GM12878 (cell line): ENCODE measurements around the gene PLSCR1. TPM values are rescaled to one million over a fixed set of nuclear protein-coding genes. Genes with fewer than 3 reads are reported as not detected.

Experiments
- BHLHE40 ChIP-seq, 2 experiments: fragments of 450-650 bp in 1 of 2; IDR thresholded peaks; 2 replicates each; pipeline ENCODE4 v1.6.1; 2011 to 2017; ENCODE audit warnings: low read depth in 2 of 2, borderline replicate concordance in 1 of 2, improper control_type of control experiment in 1 of 2, low read length in 1 of 2, mild to moderate bottlenecking in 1 of 2
- MTA2 ChIP-seq: fragments of 450-650 bp; IDR thresholded peaks from 2 replicates; pipeline ENCODE4 v1.6.1; 2016; ENCODE audit warnings: low read depth, mild to moderate bottlenecking, moderate library complexity
- NFYA ChIP-seq: IDR thresholded peaks from 2 replicates; pipeline ENCODE4 v1.6.1; 2011; ENCODE audit warnings: low read depth, mild to moderate bottlenecking, low read length, improper control_type of control experiment, borderline replicate concordance
- NRF1 ChIP-seq: conservative IDR thresholded peaks from 2 replicates; pipeline ENCODE4 v1.6.1; 2011; ENCODE audit warnings: mild to moderate bottlenecking, low read depth, low read length, improper control_type of control experiment
- polyA plus RNA-seq, 11 experiments: library from polyadenylated mRNA; depleted of rRNA in 4 of 11; unstranded in 6 of 11; stranded (reverse) in 5 of 11; fragments of >200 nt; fragmentation: Nextera tagmentation in 4 of 11; fragmentation: Illumina TruSeq in 1 of 11; extraction: Ambion mirVana in 4 of 11; extraction: Trizol in 1 of 11; gene quantifications; 1 replicate in 1 of 11; 2 replicates in 10 of 11; pipeline versions ENCODE4 v1.2.1 to v1.2.3, GENCODE V29; 2011 to 2016; ENCODE audit warnings: inconsistent platforms in 2 of 11, missing spikeins in 2 of 11, low read depth in 1 of 11
- total RNA-seq, 4 experiments: library from RNA; depleted of rRNA in 3 of 4; stranded (reverse); fragments of >200 nt in 3 of 4; fragmentation: Illumina TruSeq in 1 of 4; extraction: Trizol in 1 of 4; gene quantifications; 2 replicates each; pipeline versions ENCODE4 v1.2.1 to v1.2.3, GENCODE V29; 2013 to 2021
- TF ChIP-seq, protein P1 (sequence below): IDR thresholded peaks from 2 replicates; pipeline ENCODE4 v1.6.1; 2012; ENCODE audit warnings: improper control_type of control experiment, low read depth, low read length; ENCODE audit not compliant: insufficient replicate concordance
- TF ChIP-seq, protein P2 (sequence below): fragments of 450-650 bp; IDR thresholded peaks from 2 replicates; pipeline ENCODE4 v1.6.1; 2017; ENCODE audit warnings: low read depth, mild to moderate bottlenecking, moderate library complexity
- TF ChIP-seq, protein P3 (sequence below): fragments of 450-650 bp; IDR thresholded peaks from 2 replicates; pipeline ENCODE4 v1.6.1; 2017; ENCODE audit warnings: mild to moderate bottlenecking
- TF ChIP-seq, protein P4 (sequence below): fragments of 450-650 bp; IDR thresholded peaks from 2 replicates; pipeline ENCODE4 v1.6.1; 2017; ENCODE audit warnings: mild to moderate bottlenecking, moderate library complexity
- TF ChIP-seq, protein P5 (sequence below): IDR thresholded peaks from 2 replicates; pipeline ENCODE4 v1.6.1; 2011; ENCODE audit warnings: low read depth, low read length, improper control_type of control experiment, borderline replicate concordance

The PLSCR1 gene
- total and polyA plus RNA-seq, 10 of the 15 experiments (the other 5 are each of a cell fraction or from before 2014, with no cell fraction given): 35.4 to 77.8 (median 41.1) TPM

DNA sequence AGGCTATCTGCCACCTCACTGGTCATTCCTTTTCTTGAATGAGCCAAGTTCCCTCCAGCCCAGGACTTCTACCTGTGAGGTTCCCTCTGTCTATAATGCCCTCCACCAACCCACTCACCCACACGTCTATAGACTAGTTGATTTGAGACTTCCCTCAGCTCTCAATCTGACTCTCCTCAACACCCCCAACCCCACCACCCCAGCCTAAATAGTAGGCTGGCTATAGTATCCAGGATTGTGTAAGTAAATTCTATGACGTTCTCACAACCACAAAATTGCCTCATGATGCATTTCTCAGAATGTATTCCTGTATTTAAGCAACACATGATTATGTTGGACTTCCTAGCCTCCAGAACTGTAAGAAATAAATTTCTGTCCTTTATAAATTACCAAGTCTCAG is 2.2 kb downstream of the PLSCR1 start (continued):
- TF ChIP-seq, protein P1, sequence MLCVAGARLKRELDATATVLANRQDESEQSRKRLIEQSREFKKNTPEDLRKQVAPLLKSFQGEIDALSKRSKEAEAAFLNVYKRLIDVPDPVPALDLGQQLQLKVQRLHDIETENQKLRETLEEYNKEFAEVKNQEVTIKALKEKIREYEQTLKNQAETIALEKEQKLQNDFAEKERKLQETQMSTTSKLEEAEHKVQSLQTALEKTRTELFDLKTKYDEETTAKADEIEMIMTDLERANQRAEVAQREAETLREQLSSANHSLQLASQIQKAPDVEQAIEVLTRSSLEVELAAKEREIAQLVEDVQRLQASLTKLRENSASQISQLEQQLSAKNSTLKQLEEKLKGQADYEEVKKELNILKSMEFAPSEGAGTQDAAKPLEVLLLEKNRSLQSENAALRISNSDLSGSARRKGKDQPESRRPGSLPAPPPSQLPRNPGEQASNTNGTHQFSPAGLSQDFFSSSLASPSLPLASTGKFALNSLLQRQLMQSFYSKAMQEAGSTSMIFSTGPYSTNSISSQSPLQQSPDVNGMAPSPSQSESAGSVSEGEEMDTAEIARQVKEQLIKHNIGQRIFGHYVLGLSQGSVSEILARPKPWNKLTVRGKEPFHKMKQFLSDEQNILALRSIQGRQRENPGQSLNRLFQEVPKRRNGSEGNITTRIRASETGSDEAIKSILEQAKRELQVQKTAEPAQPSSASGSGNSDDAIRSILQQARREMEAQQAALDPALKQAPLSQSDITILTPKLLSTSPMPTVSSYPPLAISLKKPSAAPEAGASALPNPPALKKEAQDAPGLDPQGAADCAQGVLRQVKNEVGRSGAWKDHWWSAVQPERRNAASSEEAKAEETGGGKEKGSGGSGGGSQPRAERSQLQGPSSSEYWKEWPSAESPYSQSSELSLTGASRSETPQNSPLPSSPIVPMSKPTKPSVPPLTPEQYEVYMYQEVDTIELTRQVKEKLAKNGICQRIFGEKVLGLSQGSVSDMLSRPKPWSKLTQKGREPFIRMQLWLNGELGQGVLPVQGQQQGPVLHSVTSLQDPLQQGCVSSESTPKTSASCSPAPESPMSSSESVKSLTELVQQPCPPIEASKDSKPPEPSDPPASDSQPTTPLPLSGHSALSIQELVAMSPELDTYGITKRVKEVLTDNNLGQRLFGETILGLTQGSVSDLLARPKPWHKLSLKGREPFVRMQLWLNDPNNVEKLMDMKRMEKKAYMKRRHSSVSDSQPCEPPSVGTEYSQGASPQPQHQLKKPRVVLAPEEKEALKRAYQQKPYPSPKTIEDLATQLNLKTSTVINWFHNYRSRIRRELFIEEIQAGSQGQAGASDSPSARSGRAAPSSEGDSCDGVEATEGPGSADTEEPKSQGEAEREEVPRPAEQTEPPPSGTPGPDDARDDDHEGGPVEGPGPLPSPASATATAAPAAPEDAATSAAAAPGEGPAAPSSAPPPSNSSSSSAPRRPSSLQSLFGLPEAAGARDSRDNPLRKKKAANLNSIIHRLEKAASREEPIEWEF: no peak
- TF ChIP-seq MTA2 (no peak), NFYA (no peak), NRF1 (no peak), BHLHE40 (IDR thresholded peaks at IDR 0.05; ENCODE audit: borderline replicate concordance in 1 of 2, low read depth in 2 of 2, low read length in 1 of 2) (no peak)
- TF ChIP-seq, protein P2, sequence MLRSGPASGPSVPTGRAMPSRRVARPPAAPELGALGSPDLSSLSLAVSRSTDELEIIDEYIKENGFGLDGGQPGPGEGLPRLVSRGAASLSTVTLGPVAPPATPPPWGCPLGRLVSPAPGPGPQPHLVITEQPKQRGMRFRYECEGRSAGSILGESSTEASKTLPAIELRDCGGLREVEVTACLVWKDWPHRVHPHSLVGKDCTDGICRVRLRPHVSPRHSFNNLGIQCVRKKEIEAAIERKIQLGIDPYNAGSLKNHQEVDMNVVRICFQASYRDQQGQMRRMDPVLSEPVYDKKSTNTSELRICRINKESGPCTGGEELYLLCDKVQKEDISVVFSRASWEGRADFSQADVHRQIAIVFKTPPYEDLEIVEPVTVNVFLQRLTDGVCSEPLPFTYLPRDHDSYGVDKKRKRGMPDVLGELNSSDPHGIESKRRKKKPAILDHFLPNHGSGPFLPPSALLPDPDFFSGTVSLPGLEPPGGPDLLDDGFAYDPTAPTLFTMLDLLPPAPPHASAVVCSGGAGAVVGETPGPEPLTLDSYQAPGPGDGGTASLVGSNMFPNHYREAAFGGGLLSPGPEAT: no peak
- TF ChIP-seq, protein P3, sequence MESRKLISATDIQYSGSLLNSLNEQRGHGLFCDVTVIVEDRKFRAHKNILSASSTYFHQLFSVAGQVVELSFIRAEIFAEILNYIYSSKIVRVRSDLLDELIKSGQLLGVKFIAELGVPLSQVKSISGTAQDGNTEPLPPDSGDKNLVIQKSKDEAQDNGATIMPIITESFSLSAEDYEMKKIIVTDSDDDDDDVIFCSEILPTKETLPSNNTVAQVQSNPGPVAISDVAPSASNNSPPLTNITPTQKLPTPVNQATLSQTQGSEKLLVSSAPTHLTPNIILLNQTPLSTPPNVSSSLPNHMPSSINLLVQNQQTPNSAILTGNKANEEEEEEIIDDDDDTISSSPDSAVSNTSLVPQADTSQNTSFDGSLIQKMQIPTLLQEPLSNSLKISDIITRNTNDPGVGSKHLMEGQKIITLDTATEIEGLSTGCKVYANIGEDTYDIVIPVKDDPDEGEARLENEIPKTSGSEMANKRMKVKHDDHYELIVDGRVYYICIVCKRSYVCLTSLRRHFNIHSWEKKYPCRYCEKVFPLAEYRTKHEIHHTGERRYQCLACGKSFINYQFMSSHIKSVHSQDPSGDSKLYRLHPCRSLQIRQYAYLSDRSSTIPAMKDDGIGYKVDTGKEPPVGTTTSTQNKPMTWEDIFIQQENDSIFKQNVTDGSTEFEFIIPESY: no peak
- TF ChIP-seq, protein P4, sequence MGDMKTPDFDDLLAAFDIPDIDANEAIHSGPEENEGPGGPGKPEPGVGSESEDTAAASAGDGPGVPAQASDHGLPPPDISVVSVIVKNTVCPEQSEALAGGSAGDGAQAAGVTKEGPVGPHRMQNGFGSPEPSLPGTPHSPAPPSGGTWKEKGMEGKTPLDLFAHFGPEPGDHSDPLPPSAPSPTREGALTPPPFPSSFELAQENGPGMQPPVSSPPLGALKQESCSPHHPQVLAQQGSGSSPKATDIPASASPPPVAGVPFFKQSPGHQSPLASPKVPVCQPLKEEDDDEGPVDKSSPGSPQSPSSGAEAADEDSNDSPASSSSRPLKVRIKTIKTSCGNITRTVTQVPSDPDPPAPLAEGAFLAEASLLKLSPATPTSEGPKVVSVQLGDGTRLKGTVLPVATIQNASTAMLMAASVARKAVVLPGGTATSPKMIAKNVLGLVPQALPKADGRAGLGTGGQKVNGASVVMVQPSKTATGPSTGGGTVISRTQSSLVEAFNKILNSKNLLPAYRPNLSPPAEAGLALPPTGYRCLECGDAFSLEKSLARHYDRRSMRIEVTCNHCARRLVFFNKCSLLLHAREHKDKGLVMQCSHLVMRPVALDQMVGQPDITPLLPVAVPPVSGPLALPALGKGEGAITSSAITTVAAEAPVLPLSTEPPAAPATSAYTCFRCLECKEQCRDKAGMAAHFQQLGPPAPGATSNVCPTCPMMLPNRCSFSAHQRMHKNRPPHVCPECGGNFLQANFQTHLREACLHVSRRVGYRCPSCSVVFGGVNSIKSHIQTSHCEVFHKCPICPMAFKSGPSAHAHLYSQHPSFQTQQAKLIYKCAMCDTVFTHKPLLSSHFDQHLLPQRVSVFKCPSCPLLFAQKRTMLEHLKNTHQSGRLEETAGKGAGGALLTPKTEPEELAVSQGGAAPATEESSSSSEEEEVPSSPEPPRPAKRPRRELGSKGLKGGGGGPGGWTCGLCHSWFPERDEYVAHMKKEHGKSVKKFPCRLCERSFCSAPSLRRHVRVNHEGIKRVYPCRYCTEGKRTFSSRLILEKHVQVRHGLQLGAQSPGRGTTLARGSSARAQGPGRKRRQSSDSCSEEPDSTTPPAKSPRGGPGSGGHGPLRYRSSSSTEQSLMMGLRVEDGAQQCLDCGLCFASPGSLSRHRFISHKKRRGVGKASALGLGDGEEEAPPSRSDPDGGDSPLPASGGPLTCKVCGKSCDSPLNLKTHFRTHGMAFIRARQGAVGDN: no peak
- TF ChIP-seq, protein P5, sequence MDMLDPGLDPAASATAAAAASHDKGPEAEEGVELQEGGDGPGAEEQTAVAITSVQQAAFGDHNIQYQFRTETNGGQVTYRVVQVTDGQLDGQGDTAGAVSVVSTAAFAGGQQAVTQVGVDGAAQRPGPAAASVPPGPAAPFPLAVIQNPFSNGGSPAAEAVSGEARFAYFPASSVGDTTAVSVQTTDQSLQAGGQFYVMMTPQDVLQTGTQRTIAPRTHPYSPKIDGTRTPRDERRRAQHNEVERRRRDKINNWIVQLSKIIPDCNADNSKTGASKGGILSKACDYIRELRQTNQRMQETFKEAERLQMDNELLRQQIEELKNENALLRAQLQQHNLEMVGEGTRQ: no peak
